Heart left ventricle (tissue), 13 donors: Measurements from ENCODE around the gene CDC14C.

ENCODE experiments used
- POLR2A ChIP-seq, 2 donors: fragments of 450-650 bp; IDR thresholded peaks; one replicate each; pipeline ENCODE4 v1.6.1; 2017; ENCODE audit warnings: antibody characterized with exemption in 2 of 2, mild to moderate bottlenecking in 2 of 2, moderate library complexity in 2 of 2
- TF ChIP-seq, protein P1 (sequence below), 12 donors: fragments of 200-600 bp; sonication (generic) in 4 of 12; IDR thresholded peaks; one replicate each; pipeline versions ENCODE4 v1.5.0 to v1.8.0; 2018 to 2022; ENCODE audit warnings: antibody characterized with exemption in 12 of 12, mild to moderate bottlenecking in 5 of 12
- donor health status: ischemic (EF 13 %, LVEDD 7.1; RV severe dilation, severe dysfunction).
- donor health status: DM: no; HTN: yes; CAD: no.
- donor health status: DM: no; HTN: no; CAD: no.
- donor health status: ischemic (EF 25% LVEDD 6.9; RV normal size, moderate dysfunction).
- donor health status: ischemic (EF 25% LVEDD 5.7; RV mildly dilated, moderate dysfunction).
- donor health status: ischemic (EF 35%, LVEDD 5.7; RV mildly dilated, moderate dysfunction).
- donor health status: nonischemic (EF 11% LVEDD 7.7; RV severe dilation, severe dysfunction).
- donor health status: DM: yes; HTN: yes; CAD: no.
- donor health status: PGD.
- donor health status: ischemic (EF 29% LVEDD 5.4; RV normal size, mild dysfunction).
- donor health status: nonischemic (EF 23%, LVEDD 6.1; RV moderate dilation, normal function).

DNA sequence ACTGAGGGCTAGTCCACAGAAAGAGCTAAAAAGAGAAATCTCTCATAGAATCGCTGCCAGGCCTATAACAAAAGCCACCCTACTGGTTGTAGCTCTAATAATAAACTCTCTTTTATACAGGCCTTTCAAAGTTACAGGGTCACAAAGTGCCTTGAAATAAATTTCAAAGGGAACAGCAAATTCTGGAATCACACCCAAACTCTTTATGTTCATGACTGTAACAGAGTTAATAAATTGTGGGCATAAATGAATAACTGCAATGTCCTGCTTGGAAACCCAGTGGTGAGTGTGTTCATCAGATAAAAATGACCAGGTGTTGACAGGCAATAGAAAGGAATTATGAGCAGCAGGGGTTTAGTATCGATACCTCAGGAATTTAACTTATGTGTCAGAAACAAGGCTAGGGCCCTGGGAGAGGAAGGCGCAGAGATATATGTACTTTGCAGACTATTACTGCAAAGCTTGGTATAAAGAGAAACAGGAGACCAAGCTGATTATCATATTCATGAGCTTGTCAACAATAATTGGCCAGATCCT is 9.3 kb downstream of the CDC14C start:
- TF ChIP-seq POLR2A (IDR thresholded peaks at IDR 0.05), result no peak
- TF ChIP-seq, protein P1, sequence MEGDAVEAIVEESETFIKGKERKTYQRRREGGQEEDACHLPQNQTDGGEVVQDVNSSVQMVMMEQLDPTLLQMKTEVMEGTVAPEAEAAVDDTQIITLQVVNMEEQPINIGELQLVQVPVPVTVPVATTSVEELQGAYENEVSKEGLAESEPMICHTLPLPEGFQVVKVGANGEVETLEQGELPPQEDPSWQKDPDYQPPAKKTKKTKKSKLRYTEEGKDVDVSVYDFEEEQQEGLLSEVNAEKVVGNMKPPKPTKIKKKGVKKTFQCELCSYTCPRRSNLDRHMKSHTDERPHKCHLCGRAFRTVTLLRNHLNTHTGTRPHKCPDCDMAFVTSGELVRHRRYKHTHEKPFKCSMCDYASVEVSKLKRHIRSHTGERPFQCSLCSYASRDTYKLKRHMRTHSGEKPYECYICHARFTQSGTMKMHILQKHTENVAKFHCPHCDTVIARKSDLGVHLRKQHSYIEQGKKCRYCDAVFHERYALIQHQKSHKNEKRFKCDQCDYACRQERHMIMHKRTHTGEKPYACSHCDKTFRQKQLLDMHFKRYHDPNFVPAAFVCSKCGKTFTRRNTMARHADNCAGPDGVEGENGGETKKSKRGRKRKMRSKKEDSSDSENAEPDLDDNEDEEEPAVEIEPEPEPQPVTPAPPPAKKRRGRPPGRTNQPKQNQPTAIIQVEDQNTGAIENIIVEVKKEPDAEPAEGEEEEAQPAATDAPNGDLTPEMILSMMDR (IDR thresholded peaks at IDR 0.05), result no peak
